GM12878 (cell line): ENCODE results near the gene WHAMM. TPM values are rescaled to one million over a fixed set of nuclear protein-coding genes. Genes with fewer than 3 reads are reported as not detected.

Experiments
- ASH2L ChIP-seq: fragments of 300-600, 200-600 bp; sonication (generic); IDR thresholded peaks from 2 replicates; pipeline ENCODE4 v1.6.1; 2017; ENCODE audit warnings: low read depth, mild to moderate bottlenecking, borderline replicate concordance
- FOXM1 ChIP-seq: IDR thresholded peaks from 2 replicates; pipeline ENCODE4 v1.6.1; 2012; ENCODE audit warnings: low read depth, mild to moderate bottlenecking, inconsistent platforms, low read length, moderate library complexity
- KDM1A ChIP-seq: fragments of 200-600 bp; sonication (generic); IDR thresholded peaks from 2 replicates; pipeline ENCODE4 v1.6.1; 2016; ENCODE audit warnings: borderline replicate concordance
- NFIC ChIP-seq: IDR thresholded peaks from 2 replicates; pipeline ENCODE4 v1.6.1; 2012; ENCODE audit warnings: low read depth, mild to moderate bottlenecking, inconsistent platforms, low read length, moderate library complexity
- STAT3 ChIP-seq: IDR thresholded peaks from 2 replicates; pipeline ENCODE4 v1.6.1; 2011; ENCODE audit warnings: low read depth, low read length, improper control_type of control experiment
- WRNIP1 ChIP-seq: IDR thresholded peaks from 2 replicates; pipeline ENCODE4 v1.6.1; 2011; ENCODE audit warnings: low read depth, low read length, improper control_type of control experiment, borderline replicate concordance
- polyA plus RNA-seq, 11 experiments: library from polyadenylated mRNA; depleted of rRNA in 4 of 11; unstranded in 6 of 11; stranded (reverse) in 5 of 11; fragments of >200 nt; fragmentation: Nextera tagmentation in 4 of 11; fragmentation: Illumina TruSeq in 1 of 11; extraction: Ambion mirVana in 4 of 11; extraction: Trizol in 1 of 11; gene quantifications; 1 replicate in 1 of 11; 2 replicates in 10 of 11; pipeline versions ENCODE4 v1.2.1 to v1.2.3, GENCODE V29; 2011 to 2016; ENCODE audit warnings: inconsistent platforms in 2 of 11, missing spikeins in 2 of 11, low read depth in 1 of 11
- total RNA-seq, 4 experiments: library from RNA; depleted of rRNA in 3 of 4; stranded (reverse); fragments of >200 nt in 3 of 4; fragmentation: Illumina TruSeq in 1 of 4; extraction: Trizol in 1 of 4; gene quantifications; 2 replicates each; pipeline versions ENCODE4 v1.2.1 to v1.2.3, GENCODE V29; 2013 to 2021
- TF ChIP-seq, protein P1 (sequence below): fragments of 450-650 bp; formaldehyde crosslinking; IDR thresholded peaks from 2 replicates; pipeline ENCODE4 v1.4.0; 2020; ENCODE audit warnings: mild to moderate bottlenecking, moderate library complexity
- TF ChIP-seq, protein P2 (sequence below): fragments of 450-650 bp; IDR thresholded peaks from 2 replicates; pipeline ENCODE4 v1.6.1; 2017; ENCODE audit warnings: mild to moderate bottlenecking, moderate library complexity
- TF ChIP-seq, protein P3 (sequence below): IDR thresholded peaks from 2 replicates; pipeline ENCODE4 v1.6.1; 2011; ENCODE audit warnings: borderline replicate concordance, low read depth, mild to moderate bottlenecking, moderate library complexity, mixed read lengths, low read length; ENCODE audit not compliant: insufficient read depth; ENCODE audit errors: extremely low read length

Gene WHAMM
- total and polyA plus RNA-seq, 10 of the 15 experiments (the other 5 are each of a cell fraction or from before 2014, with no cell fraction given), result 0.87 to 6.7 (median 2.5) TPM

DNA sequence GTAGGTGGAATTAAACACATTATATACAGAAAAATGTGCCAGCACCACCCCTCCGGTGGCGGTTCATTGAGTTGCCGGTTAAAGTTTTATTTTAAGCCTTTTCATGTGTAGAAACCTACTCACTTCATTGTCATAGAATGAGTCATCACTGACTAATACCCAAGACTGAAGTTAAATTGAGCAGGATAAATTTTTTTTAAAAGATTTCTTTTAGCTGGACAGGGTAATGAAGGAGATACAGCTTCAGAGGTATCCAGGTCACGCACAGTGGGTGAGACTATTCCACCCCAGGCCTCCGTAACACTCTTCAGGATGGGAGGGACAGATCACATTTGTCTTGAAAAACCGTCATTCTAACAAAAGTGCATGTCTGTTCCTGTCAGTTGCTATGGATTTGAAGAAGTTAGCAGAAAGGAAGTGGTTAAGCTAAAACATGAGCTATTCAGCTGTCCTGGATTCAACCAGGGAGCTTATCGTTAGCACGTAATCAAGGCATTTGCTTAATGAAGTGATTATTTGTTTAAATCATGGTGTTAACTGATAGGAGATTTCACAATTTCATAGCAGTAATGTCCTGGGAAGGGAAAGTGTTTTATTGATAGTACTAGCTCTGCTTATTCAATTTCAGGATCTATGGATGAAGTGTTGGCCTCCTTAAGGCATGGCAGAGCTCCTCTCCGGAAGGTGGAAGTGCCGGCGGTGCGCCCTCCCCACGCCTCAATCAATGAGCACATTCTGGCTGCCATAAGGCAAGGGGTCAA, 23.4 kb downstream of the WHAMM start (continued):
- TF ChIP-seq, protein P1, sequence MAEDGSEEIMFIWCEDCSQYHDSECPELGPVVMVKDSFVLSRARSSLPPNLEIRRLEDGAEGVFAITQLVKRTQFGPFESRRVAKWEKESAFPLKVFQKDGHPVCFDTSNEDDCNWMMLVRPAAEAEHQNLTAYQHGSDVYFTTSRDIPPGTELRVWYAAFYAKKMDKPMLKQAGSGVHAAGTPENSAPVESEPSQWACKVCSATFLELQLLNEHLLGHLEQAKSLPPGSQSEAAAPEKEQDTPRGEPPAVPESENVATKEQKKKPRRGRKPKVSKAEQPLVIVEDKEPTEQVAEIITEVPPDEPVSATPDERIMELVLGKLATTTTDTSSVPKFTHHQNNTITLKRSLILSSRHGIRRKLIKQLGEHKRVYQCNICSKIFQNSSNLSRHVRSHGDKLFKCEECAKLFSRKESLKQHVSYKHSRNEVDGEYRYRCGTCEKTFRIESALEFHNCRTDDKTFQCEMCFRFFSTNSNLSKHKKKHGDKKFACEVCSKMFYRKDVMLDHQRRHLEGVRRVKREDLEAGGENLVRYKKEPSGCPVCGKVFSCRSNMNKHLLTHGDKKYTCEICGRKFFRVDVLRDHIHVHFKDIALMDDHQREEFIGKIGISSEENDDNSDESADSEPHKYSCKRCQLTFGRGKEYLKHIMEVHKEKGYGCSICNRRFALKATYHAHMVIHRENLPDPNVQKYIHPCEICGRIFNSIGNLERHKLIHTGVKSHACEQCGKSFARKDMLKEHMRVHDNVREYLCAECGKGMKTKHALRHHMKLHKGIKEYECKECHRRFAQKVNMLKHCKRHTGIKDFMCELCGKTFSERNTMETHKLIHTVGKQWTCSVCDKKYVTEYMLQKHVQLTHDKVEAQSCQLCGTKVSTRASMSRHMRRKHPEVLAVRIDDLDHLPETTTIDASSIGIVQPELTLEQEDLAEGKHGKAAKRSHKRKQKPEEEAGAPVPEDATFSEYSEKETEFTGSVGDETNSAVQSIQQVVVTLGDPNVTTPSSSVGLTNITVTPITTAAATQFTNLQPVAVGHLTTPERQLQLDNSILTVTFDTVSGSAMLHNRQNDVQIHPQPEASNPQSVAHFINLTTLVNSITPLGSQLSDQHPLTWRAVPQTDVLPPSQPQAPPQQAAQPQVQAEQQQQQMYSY (CRISPR knock-in tag), result no peak
- peak; percentile 96 for TF ChIP-seq FOXM1
- TF ChIP-seq WRNIP1, result no peak
- peak; percentile 99 for TF ChIP-seq NFIC
- no peak for TF ChIP-seq KDM1A
- TF ChIP-seq STAT3, result no peak
- TF ChIP-seq ASH2L, result no peak
- TF ChIP-seq, protein P2, sequence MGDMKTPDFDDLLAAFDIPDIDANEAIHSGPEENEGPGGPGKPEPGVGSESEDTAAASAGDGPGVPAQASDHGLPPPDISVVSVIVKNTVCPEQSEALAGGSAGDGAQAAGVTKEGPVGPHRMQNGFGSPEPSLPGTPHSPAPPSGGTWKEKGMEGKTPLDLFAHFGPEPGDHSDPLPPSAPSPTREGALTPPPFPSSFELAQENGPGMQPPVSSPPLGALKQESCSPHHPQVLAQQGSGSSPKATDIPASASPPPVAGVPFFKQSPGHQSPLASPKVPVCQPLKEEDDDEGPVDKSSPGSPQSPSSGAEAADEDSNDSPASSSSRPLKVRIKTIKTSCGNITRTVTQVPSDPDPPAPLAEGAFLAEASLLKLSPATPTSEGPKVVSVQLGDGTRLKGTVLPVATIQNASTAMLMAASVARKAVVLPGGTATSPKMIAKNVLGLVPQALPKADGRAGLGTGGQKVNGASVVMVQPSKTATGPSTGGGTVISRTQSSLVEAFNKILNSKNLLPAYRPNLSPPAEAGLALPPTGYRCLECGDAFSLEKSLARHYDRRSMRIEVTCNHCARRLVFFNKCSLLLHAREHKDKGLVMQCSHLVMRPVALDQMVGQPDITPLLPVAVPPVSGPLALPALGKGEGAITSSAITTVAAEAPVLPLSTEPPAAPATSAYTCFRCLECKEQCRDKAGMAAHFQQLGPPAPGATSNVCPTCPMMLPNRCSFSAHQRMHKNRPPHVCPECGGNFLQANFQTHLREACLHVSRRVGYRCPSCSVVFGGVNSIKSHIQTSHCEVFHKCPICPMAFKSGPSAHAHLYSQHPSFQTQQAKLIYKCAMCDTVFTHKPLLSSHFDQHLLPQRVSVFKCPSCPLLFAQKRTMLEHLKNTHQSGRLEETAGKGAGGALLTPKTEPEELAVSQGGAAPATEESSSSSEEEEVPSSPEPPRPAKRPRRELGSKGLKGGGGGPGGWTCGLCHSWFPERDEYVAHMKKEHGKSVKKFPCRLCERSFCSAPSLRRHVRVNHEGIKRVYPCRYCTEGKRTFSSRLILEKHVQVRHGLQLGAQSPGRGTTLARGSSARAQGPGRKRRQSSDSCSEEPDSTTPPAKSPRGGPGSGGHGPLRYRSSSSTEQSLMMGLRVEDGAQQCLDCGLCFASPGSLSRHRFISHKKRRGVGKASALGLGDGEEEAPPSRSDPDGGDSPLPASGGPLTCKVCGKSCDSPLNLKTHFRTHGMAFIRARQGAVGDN, result no peak
- TF ChIP-seq, protein P3, sequence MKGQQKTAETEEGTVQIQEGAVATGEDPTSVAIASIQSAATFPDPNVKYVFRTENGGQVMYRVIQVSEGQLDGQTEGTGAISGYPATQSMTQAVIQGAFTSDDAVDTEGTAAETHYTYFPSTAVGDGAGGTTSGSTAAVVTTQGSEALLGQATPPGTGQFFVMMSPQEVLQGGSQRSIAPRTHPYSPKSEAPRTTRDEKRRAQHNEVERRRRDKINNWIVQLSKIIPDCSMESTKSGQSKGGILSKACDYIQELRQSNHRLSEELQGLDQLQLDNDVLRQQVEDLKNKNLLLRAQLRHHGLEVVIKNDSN, result no peak
- TF ChIP-seq, all 136 proteins: peak for 48
